Gastroesophageal sphincter (tissue), 3 donors: ENCODE measurements around the gene SIPA1L3.
A peak's percentile ranks its signal among the peaks of the same experiment; 100 is the strongest.

ENCODE experiments used
- CTCF ChIP-seq, 4 experiments: fragments of 200-600 bp in 2 of 4; fragments of 450-650 bp in 2 of 4; sonication (generic) in 1 of 4; IDR thresholded peaks; one replicate each; pipeline ENCODE4 v1.5.1; 2017 to 2019; ENCODE audit warnings: antibody characterized with exemption in 4 of 4, mild to moderate bottlenecking in 2 of 4, moderate library complexity in 2 of 4
- EP300 ChIP-seq: sonication (generic); formaldehyde crosslinking; IDR thresholded peaks from one replicate; pipeline ENCODE4 v1.6.1; 2017; ENCODE audit warnings: antibody characterized with exemption, mild to moderate bottlenecking
- POLR2A ChIP-seq, 2 donors: fragments of 450-650 bp; IDR thresholded peaks; one replicate each; pipeline ENCODE4 v1.6.1; 2017; ENCODE audit warnings: antibody characterized with exemption in 2 of 2, mild to moderate bottlenecking in 2 of 2, moderate library complexity in 1 of 2

GRCh38 chr19:38252941-38253691 is 346.1 kb downstream of the SIPA1L3 start:
- TF ChIP-seq EP300 (no peak), POLR2A (IDR thresholded peaks at IDR 0.05) (peak; percentile 32 to 42), CTCF (IDR thresholded peaks at IDR 0.05) (no peak)
